Osteoblast (primary cell): Measurements from ENCODE around the gene IMPA2. TPM values are rescaled to one million over a fixed set of nuclear protein-coding genes. Genes with fewer than 3 reads are reported as not detected.

Experiments
- DNase-seq: peaks from one replicate; pipeline ENCODE4 v3.0.0; 2011; ENCODE audit warnings: low spot score, mixed read lengths; ENCODE audit not compliant: insufficient read length; ENCODE audit errors: missing footprints
- H2AFZ ChIP-seq: 2 replicates; pipeline ENCODE4 v1.6.0; 2011; ENCODE audit warnings: mild to moderate bottlenecking, low read length
- H3K27ac ChIP-seq: 2 replicates; pipeline ENCODE4 v1.5.1; 2011; ENCODE audit warnings: mild to moderate bottlenecking, low read depth, low read length, moderate library complexity
- H3K27me3 ChIP-seq: 2 replicates; pipeline ENCODE4 v1.6.0; 2012; ENCODE audit warnings: mild to moderate bottlenecking, control low read depth, inconsistent platforms, low read length, moderate library complexity; ENCODE audit not compliant: insufficient read depth
- H3K36me3 ChIP-seq: 2 replicates; pipeline ENCODE4 v1.5.1; 2011; ENCODE audit warnings: mild to moderate bottlenecking, low read length, control low read depth, moderate library complexity; ENCODE audit not compliant: insufficient read depth
- H3K4me1 ChIP-seq: 2 replicates; pipeline ENCODE4 v1.5.1; 2011; ENCODE audit warnings: mild to moderate bottlenecking, low read length, control low read depth, moderate library complexity; ENCODE audit not compliant: insufficient read depth
- H3K4me2 ChIP-seq: 2 replicates; pipeline ENCODE4 v1.6.0; 2011; ENCODE audit warnings: mild to moderate bottlenecking, low read length; ENCODE audit not compliant: insufficient read depth
- H3K4me3 ChIP-seq: fragments of 200-600 bp; sonication (generic); 3 replicates; pipeline ENCODE4 v1.5.1; 2012; ENCODE audit warnings: mild to moderate bottlenecking, low read length, inconsistent platforms; ENCODE audit not compliant: insufficient read depth
- H3K79me2 ChIP-seq: 2 replicates; pipeline ENCODE4 v1.6.0; 2012; ENCODE audit warnings: mild to moderate bottlenecking, low read length, control low read depth, inconsistent platforms; ENCODE audit not compliant: insufficient read depth
- H3K9me3 ChIP-seq: 2 replicates; pipeline ENCODE4 v1.5.1; 2011; ENCODE audit warnings: low read depth, low read length, control low read depth
- H4K20me1 ChIP-seq: 2 replicates; pipeline ENCODE4 v1.6.0; 2012; ENCODE audit warnings: mild to moderate bottlenecking, low read length, control low read depth; ENCODE audit not compliant: insufficient read depth
- CTCF ChIP-seq: IDR thresholded peaks from 2 replicates; pipeline ENCODE4 v1.5.1; 2011; ENCODE audit warnings: mild to moderate bottlenecking, low read depth, low read length, moderate library complexity; ENCODE audit errors: extremely low read depth
- total RNA-seq: library from RNA; depleted of rRNA; stranded (reverse); fragments of >200 nt; gene quantifications from 2 replicates; pipeline ENCODE4 v1.2.3, GENCODE V29; 2012

Gene IMPA2
- total RNA-seq, 1 donor: 11.2 TPM

- peak; percentile 77 for DNase-seq
- Histone ChIP-seq H2AFZ (peak overlapping the region; percentile 71), H3K9me3 (no peaks in the 10 kb centered on the region), H3K4me2 (peak overlapping the region; percentile 88), H4K20me1 (no peaks in the 10 kb centered on the region), H3K27me3 (no peaks in the 10 kb centered on the region), H3K27ac (peak overlapping the region; percentile 28), H3K79me2 (no peaks in the 10 kb centered on the region), H3K36me3 (no peaks in the 10 kb centered on the region), H3K4me1 (peaks cover 6% of the 10 kb centered on the region), H3K4me3 (peak overlapping the region; percentile 79)
- TF ChIP-seq CTCF: no peak
These were observed 448 bp downstream of the IMPA2 start for GRCh38 chr18:11981543-11982366.

GRCh38 chr18:11982981-11983380 lies 1.7 kb downstream of the IMPA2 start:
- Histone ChIP-seq H3K9me3 (no peaks in the 10 kb centered on the region), H2AFZ (no peak overlapping the region), H3K4me1 (peaks cover 6% of the 10 kb centered on the region), H3K27me3 (no peaks in the 10 kb centered on the region), H3K79me2 (no peaks in the 10 kb centered on the region), H3K4me3 (no peak overlapping the region), H4K20me1 (no peaks in the 10 kb centered on the region), H3K4me2 (no peak overlapping the region), H3K36me3 (no peaks in the 10 kb centered on the region), H3K27ac (no peak overlapping the region)
- peak; percentile 47 for DNase-seq
- TF ChIP-seq CTCF: no peak

- no peak for DNase-seq
- no peak overlapping the region for H3K4me3 ChIP-seq
- H3K9me3 ChIP-seq: no peaks in the 10 kb centered on the region
- peaks cover 6% of the 10 kb centered on the region for H3K4me1 ChIP-seq
- H3K79me2 ChIP-seq: no peaks in the 10 kb centered on the region
- H3K36me3 ChIP-seq: no peaks in the 10 kb centered on the region
- no peak overlapping the region for H3K27ac ChIP-seq
- H3K4me2 ChIP-seq: no peak overlapping the region
- no peak for TF ChIP-seq CTCF
- H2AFZ ChIP-seq: no peak overlapping the region
- no peaks in the 10 kb centered on the region for H3K27me3 ChIP-seq
- no peaks in the 10 kb centered on the region for H4K20me1 ChIP-seq
These were observed 2.3 kb downstream of the IMPA2 start for GRCh38 chr18:11983592-11983991.

GRCh38 chr18:11984091-11984490 lies 2.8 kb downstream of the IMPA2 start:
- Histone ChIP-seq H3K4me2 (no peak overlapping the region), H3K36me3 (no peaks in the 10 kb centered on the region), H3K27ac (no peak overlapping the region), H3K79me2 (no peaks in the 10 kb centered on the region), H3K9me3 (no peaks in the 10 kb centered on the region), H4K20me1 (no peaks in the 10 kb centered on the region), H3K27me3 (no peaks in the 10 kb centered on the region), H3K4me3 (no peak overlapping the region), H2AFZ (no peak overlapping the region), H3K4me1 (peaks cover 6% of the 10 kb centered on the region)
- DNase-seq: no peak
- TF ChIP-seq CTCF: no peak
